CD4-positive, alpha-beta T cell (primary cell): ENCODE data around the gene ELMOD3. TPM values are rescaled to one million over a fixed set of nuclear protein-coding genes. Genes with fewer than 3 reads are reported as not detected.

Source experiments
- ATAC-seq: fragments of 200-7000 bp; cut with Tn5 transposase; one replicate; pipeline ENCODE4 v1.10.0; 2022; ENCODE audit warnings: mild to moderate bottlenecking; ENCODE audit not compliant: poor library complexity
- CTCF ChIA-PET: fragments of 350-600 bp; sonication (Branson Sonifier 250); formaldehyde crosslinking; loops from one replicate; lab custom pipeline; 2021; ENCODE audit warnings: antibody characterized with exemption, inconsistent platforms; lab: Charles Lee
- POLR2A ChIA-PET: fragments of 350-600 bp; sonication (Branson Sonifier 250); formaldehyde crosslinking; loops from one replicate; lab custom pipeline; 2021; ENCODE audit warnings: antibody characterized with exemption, inconsistent platforms; lab: Charles Lee
- DNase-seq, 14 experiments: peaks; one replicate each; pipeline ENCODE4 v3.0.0-alpha.2; 2013 to 2020; ENCODE audit warnings: mixed read lengths in 2 of 14
- H3K27ac ChIP-seq, 2 donors: one replicate each; pipeline versions ENCODE4 v1.5.1 to v1.7.0; 2013; ENCODE audit warnings: low read length in 2 of 2, low read depth in 1 of 2, mild to moderate bottlenecking in 1 of 2
- H3K27me3 ChIP-seq, 2 experiments: 1 replicate in 1 of 2; 2 replicates in 1 of 2; pipeline versions ENCODE4 v1.6.1 to v1.7.0; 2013; ENCODE audit warnings: low read length in 2 of 2, control low read depth in 1 of 2, mild to moderate bottlenecking in 1 of 2, moderate library complexity in 1 of 2; ENCODE audit not compliant: insufficient read depth in 2 of 2, control insufficient read depth in 1 of 2
- H3K36me3 ChIP-seq: one replicate; pipeline ENCODE4 v1.6.1; 2013; ENCODE audit warnings: low read length, control low read depth; ENCODE audit not compliant: insufficient read depth
- H3K4me1 ChIP-seq: one replicate; pipeline ENCODE4 v1.6.1; 2013; ENCODE audit warnings: low read length, control low read depth; ENCODE audit not compliant: insufficient read depth
- H3K4me3 ChIP-seq: one replicate; pipeline ENCODE4 v1.5.1; 2013; ENCODE audit warnings: mild to moderate bottlenecking, low read length, moderate library complexity
- H3K9me3 ChIP-seq, 2 experiments: 1 replicate in 1 of 2; 2 replicates in 1 of 2; pipeline versions ENCODE4 v1.6.1 to v1.7.0; 2013; ENCODE audit warnings: low read length in 2 of 2, mild to moderate bottlenecking in 2 of 2, control low read depth in 1 of 2, moderate library complexity in 1 of 2; ENCODE audit not compliant: control insufficient read depth in 1 of 2, insufficient read depth in 1 of 2
- H3K27ac Mint-ChIP-seq: one replicate; pipeline ENCODE4 v1.8.0; 2020; ENCODE audit warnings: mixed read lengths
- H3K27me3 Mint-ChIP-seq: one replicate; pipeline ENCODE4 v1.8.0; 2021; ENCODE audit warnings: mixed read lengths
- H3K36me3 Mint-ChIP-seq: one replicate; pipeline ENCODE4 v1.8.0; 2021; ENCODE audit warnings: low read depth, mixed read lengths
- H3K4me1 Mint-ChIP-seq: one replicate; pipeline ENCODE4 v1.8.0; 2021; ENCODE audit warnings: low read depth, mixed read lengths
- H3K4me3 Mint-ChIP-seq: one replicate; pipeline ENCODE4 v1.8.0; 2020; ENCODE audit warnings: mild to moderate bottlenecking, mixed read lengths
- H3K9me3 Mint-ChIP-seq: one replicate; pipeline ENCODE4 v1.8.0; 2020; ENCODE audit warnings: mixed read lengths
- CTCF ChIP-seq: fragments of 200-600 bp; IDR thresholded peaks from one replicate; pipeline ENCODE4 v1.8.0; 2022; ENCODE audit warnings: antibody characterized with exemption, mild to moderate bottlenecking
- intact Hi-C, 2 experiments: fragments of 100-400 bp; cut with DNase I in 1 of 2; cut with micrococcal nuclease in 1 of 2; formaldehyde crosslinking; loops; one replicate each; pipeline versions ENCODE4 v1.15.1 to v1.9.0; 2023 to 2025; cut with DNase I, micrococcal nuclease
- total RNA-seq, 174 experiments: library from RNA in 2 of 174; stranded (reverse) in 2 of 174; gene quantifications; one replicate each; pipeline ENCODE4 v1.2.3 and lab custom pipeline; 2021 to 2026

Gene ELMOD3
- total RNA-seq, 2 experiments from 2014 or later = 13.5 to 15.3 TPM

- no peaks in the 10 kb centered on the region for H3K27me3 Mint-ChIP-seq
- Histone ChIP-seq H3K27me3 (no peaks in the 10 kb centered on the region), H3K4me1 (no peaks in the 10 kb centered on the region), H3K36me3 (peaks cover 23% of the 10 kb centered on the region), H3K27ac (no peak overlapping the region), H3K9me3 (peaks cover 0 to 5% of the 10 kb centered on the region in 2 experiments), H3K4me3 (no peak overlapping the region)
- ChIA-PET CTCF (no interaction called here), POLR2A (no interaction called here)
- no peak for ATAC-seq
- no peaks in the 10 kb centered on the region for H3K9me3 Mint-ChIP-seq
- intact Hi-C loops = no loop called here
- H3K36me3 Mint-ChIP-seq = peaks cover 40% of the 10 kb centered on the region
- no peak overlapping the region for H3K27ac Mint-ChIP-seq
- H3K4me3 Mint-ChIP-seq = no peak overlapping the region
- DNase-seq = no peak
- TF ChIP-seq CTCF = no peak
- H3K4me1 Mint-ChIP-seq = no peaks in the 10 kb centered on the region
Measured at GRCh38 chr2:85371045-85371444, 16.5 kb downstream of the ELMOD3 start.

DNA sequence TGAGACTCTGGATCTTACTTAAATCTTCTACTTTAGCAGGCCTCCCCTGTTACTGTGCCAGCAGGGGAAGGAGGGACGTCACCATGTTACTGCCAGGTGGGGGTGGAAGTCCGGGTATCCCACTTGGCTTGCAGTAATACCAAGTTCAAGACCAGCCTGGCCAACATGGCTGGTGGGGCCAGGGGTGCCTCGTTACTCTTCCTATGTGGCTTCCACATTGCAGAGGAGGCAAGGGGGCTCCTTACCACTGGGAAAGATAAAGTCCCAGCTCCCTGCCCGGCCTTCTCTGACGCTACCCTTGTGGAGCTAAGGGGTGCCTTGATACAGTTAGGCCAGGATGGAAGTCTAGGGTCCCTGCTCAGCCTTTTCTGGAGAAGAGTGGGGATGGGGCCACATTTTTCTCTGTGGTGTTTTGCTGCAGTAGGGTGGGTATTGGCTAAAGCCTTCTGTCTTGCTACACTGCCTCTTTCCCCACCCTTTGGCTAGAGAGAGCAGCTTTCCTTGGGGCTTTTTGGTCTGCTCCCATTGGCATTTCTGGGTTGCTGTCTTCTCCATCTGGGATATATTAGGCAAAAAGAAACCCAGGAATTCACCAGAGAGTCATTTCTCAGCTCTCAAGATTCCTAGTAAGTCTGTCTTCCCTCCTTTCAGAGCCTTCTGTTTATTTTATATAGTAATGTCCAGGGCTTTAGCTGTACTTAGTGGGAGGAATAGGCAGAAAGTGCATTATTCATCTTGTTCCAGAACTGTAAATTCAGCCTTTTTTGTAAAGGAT, 21.9 kb downstream of the ELMOD3 start:
- no peak for DNase-seq
- Mint-ChIP-seq H3K27ac (no peak overlapping the region), H3K27me3 (no peaks in the 10 kb centered on the region), H3K9me3 (no peaks in the 10 kb centered on the region), H3K4me1 (no peaks in the 10 kb centered on the region), H3K4me3 (no peak overlapping the region), H3K36me3 (peaks cover 67% of the 10 kb centered on the region)
- no peak overlapping the region for H3K27ac ChIP-seq
- H3K4me1 ChIP-seq = no peaks in the 10 kb centered on the region
- no peaks in the 10 kb centered on the region for H3K27me3 ChIP-seq
- ChIA-PET CTCF (no interaction called here), POLR2A (interaction anchor here (0.7 to 1.0 kb wide), 2 partner anchors 22 to 29 kb away, joined by 3 read pairs; partner anchors contain the start of genes ELMOD3 and RETSAT)
- peaks cover 0 to 8% of the 10 kb centered on the region in 2 experiments for H3K9me3 ChIP-seq
- no peak overlapping the region for H3K4me3 ChIP-seq
- no peak for TF ChIP-seq CTCF
- intact Hi-C loops = loop anchor here in 1 of 2 experiments (1.0 kb wide), 1 partner anchor 12 kb away; no protein-coding TSS in a partner anchor
- H3K36me3 ChIP-seq = peaks cover 34% of the 10 kb centered on the region
- no peak for ATAC-seq

DNA sequence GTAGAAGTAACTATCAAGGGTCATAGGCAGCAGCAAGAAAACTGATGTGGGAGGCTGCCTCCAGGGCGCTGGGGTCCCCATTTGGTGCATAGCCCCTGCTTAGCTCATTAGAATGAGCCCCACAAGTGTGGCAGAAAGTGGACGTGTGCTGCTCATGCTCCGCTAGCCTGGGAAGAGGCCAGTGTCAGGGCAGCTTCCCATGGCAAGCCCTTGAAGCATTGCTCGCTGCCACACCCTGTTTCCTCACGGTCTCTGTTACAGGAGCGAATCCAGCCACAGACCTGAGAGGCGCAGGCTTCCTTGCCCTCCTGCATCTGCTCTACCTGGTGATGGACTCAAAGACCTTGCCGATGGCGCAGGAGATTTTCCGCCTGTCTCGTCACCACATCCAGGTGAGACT, 22.5 kb downstream of the ELMOD3 start:
- ATAC-seq (no peak), DNase-seq (no peak)
- H3K4me3 Mint-ChIP-seq = no peak overlapping the region
- Histone ChIP-seq H3K9me3 (peaks cover 0 to 8% of the 10 kb centered on the region in 2 experiments), H3K4me3 (no peak overlapping the region), H3K27me3 (no peaks in the 10 kb centered on the region), H3K36me3 (peaks cover 36% of the 10 kb centered on the region), H3K4me1 (no peaks in the 10 kb centered on the region), H3K27ac (no peak overlapping the region)
- ChIA-PET CTCF (no interaction called here), POLR2A (interaction anchor here (0.7 to 1.0 kb wide), 2 partner anchors 23 to 29 kb away, joined by 3 read pairs; partner anchors contain the start of genes ELMOD3 and RETSAT)
- H3K4me1 Mint-ChIP-seq = no peaks in the 10 kb centered on the region
- intact Hi-C loops = no loop called here
- no peak for TF ChIP-seq CTCF
- H3K27me3 Mint-ChIP-seq = no peaks in the 10 kb centered on the region
- H3K27ac Mint-ChIP-seq = no peak overlapping the region
- H3K9me3 Mint-ChIP-seq = no peaks in the 10 kb centered on the region
- peaks cover 65% of the 10 kb centered on the region for H3K36me3 Mint-ChIP-seq
